GM23248 (cell line): ENCODE results near the gene RASAL2. TPM values are rescaled to one million over a fixed set of nuclear protein-coding genes. Genes with fewer than 3 reads are reported as not detected.

Experiments used
- DNase-seq: peaks from one replicate; pipeline ENCODE4 v3.0.0-alpha.2; 2015
- H2AFZ ChIP-seq: fragments of 200-600 bp; sonication (generic); 2 replicates; pipeline ENCODE4 v1.6.1; 2016; ENCODE audit warnings: antibody characterized with exemption
- H3F3A ChIP-seq: fragments of 200-600 bp; sonication (generic); 2 replicates; pipeline ENCODE4 v1.6.1; 2016; ENCODE audit warnings: mild to moderate bottlenecking, antibody characterized with exemption, mixed run types; ENCODE audit not compliant: insufficient read depth
- H3K27ac ChIP-seq: fragments of 200-600 bp; sonication (generic); 2 replicates; pipeline ENCODE4 v1.5.1; 2016; ENCODE audit warnings: mild to moderate bottlenecking
- H3K27me3 ChIP-seq: fragments of 200-600 bp; sonication (generic); replicated peaks from 2 replicates; pipeline ENCODE4 v1.6.1; 2016; ENCODE audit warnings: mild to moderate bottlenecking; ENCODE audit not compliant: insufficient read depth
- H3K36me3 ChIP-seq: fragments of 200-600 bp; sonication (generic); 2 replicates; pipeline ENCODE4 v1.6.1; 2016; ENCODE audit warnings: low read depth, mild to moderate bottlenecking
- H3K4me1 ChIP-seq: fragments of 200-600 bp; sonication (generic); 2 replicates; pipeline ENCODE4 v1.6.1; 2016; ENCODE audit warnings: mild to moderate bottlenecking; ENCODE audit not compliant: insufficient read depth
- H3K4me2 ChIP-seq: fragments of 200-600 bp; sonication (generic); one replicate; pipeline ENCODE4 v1.6.1; 2016; ENCODE audit warnings: mild to moderate bottlenecking; ENCODE audit not compliant: unreplicated experiment
- H3K4me3 ChIP-seq: fragments of 200-600 bp; sonication (generic); 2 replicates; pipeline ENCODE4 v1.5.1; 2016; ENCODE audit warnings: mild to moderate bottlenecking
- H3K79me2 ChIP-seq: fragments of 200-600 bp; sonication (generic); 2 replicates; pipeline ENCODE4 v1.6.1; 2016; ENCODE audit warnings: mild to moderate bottlenecking; ENCODE audit not compliant: insufficient read depth
- H3K9ac ChIP-seq: fragments of 200-600 bp; sonication (generic); 2 replicates; pipeline ENCODE4 v1.6.1; 2016; ENCODE audit warnings: mild to moderate bottlenecking
- H3K9me2 ChIP-seq: fragments of 200-600 bp; sonication (generic); 2 replicates; pipeline ENCODE4 v1.6.1; 2016; ENCODE audit warnings: mixed run types, mild to moderate bottlenecking, moderate library complexity; ENCODE audit not compliant: insufficient read depth
- H3K9me3 ChIP-seq: fragments of 200-600 bp; sonication (generic); one replicate; pipeline ENCODE4 v1.6.1; 2017; ENCODE audit warnings: low read depth
- H4K20me1 ChIP-seq: fragments of 200-600 bp; sonication (generic); 2 replicates; pipeline ENCODE4 v1.6.0; 2016; ENCODE audit not compliant: insufficient read depth
- EZH2 ChIP-seq: fragments of 200-600 bp; sonication (generic); IDR thresholded peaks from 2 replicates; pipeline ENCODE4 v1.6.1; 2018; ENCODE audit warnings: antibody characterized with exemption, mild to moderate bottlenecking; ENCODE audit not compliant: insufficient read depth, poor library complexity, severe bottlenecking
- EZH2phosphoT487 ChIP-seq: fragments of 200-600 bp; sonication (generic); IDR thresholded peaks from 2 replicates; pipeline ENCODE4 v1.6.1; 2018; ENCODE audit warnings: antibody characterized with exemption, moderate library complexity, mild to moderate bottlenecking, low read depth; ENCODE audit not compliant: insufficient read depth
- WGBS, 2 experiments: methylation state at CpG; one replicate each; pipeline ENCODE4 v1.1.6; 2015 to 2017; ENCODE audit warnings: low lambda C conversion rate in 2 of 2, low coverage in 1 of 2; ENCODE audit errors: missing lambda C conversion rate in 2 of 2; 5-methylcytosine and 5-hydroxymethylcytosine counted together
- in situ Hi-C: fragments of 300-500 bp; cut with MboI; formaldehyde crosslinking; loops from 2 replicates; pipeline ENCODE4 v1.15.0; 2020
- polyA plus RNA-seq: library from polyadenylated mRNA; unstranded; fragments of >200 nt; fragmentation: Nextera tagmentation; extraction: Ambion mirVana; gene quantifications from 2 replicates; pipeline ENCODE4 v1.2.1, GENCODE V29; 2016
- total RNA-seq: library from RNA; depleted of rRNA; stranded (reverse); fragments of >200 nt; shearing (Covaris generic); gene quantifications from 2 replicates; pipeline ENCODE4 v1.2.3, GENCODE V29; 2014

The RASAL2 gene
- total and polyA plus RNA-seq, 2 experiments from 2014 or later: 10.1 to 23.1 TPM

DNA sequence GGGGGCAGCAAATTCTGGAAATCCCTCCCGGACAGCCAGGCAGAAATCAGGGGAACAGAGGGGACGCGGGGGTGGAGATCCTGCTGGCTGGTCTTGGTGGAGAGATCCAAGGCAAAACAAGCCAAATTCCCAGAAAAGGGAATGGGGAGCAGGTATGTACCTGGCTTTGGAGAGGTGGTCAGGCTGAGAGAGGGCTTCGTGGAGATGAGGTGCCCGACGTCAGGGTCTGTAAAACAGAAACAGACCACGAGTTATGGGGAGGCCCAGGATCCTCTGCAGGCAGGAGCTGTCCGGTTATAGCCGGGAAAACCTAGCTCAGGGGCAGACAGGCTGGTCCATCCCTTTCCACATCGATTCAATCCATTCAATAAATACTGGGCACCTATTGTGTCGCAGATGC is 398.4 kb downstream of the RASAL2 start:
- Histone ChIP-seq H3K9me2 (no peaks in the 10 kb centered on the region), H3K27me3 (no peaks in the 10 kb centered on the region), H3K27ac (no peak overlapping the region), H3K4me2 (no peak overlapping the region), H3K9ac (no peak overlapping the region), H3F3A (no peaks in the 10 kb centered on the region), H2AFZ (no peak overlapping the region), H3K79me2 (no peaks in the 10 kb centered on the region), H3K36me3 (no peaks in the 10 kb centered on the region), H4K20me1 (no peaks in the 10 kb centered on the region), H3K9me3 (no peaks in the 10 kb centered on the region), H3K4me3 (no peak overlapping the region), H3K4me1 (no peaks in the 10 kb centered on the region)
- no peak for DNase-seq
- 75% methylated on average over 11 of the region's 11 CpGs for WGBS, 2 experiments
- no peak for TF ChIP-seq EZH2
- TF ChIP-seq EZH2phosphoT487: no peak
- in situ Hi-C loops: loop anchor here (10.0 kb wide), 1 partner anchor 188 kb away; no protein-coding TSS in a partner anchor

DNA sequence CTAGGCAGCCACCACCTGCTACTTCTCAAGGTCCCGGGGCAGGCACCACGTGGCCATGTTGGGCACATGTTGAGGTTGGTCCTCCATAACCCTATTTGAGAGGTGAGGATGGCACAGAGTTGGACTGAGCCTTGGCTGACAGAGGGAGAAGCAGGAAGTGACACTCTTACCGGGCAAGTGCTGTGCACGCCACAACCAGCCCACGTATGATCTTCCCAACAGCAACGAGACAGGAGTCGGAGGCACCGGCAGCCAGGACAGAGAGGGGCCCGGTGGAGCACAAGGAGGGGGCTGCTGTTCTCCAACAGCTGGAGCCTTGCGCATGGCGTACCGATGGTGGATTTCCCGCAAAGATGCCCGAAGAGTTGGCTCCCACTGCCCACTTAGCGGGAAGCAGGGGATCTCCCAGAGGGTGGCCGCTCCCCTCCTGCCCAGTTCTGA is 399.4 kb downstream of the RASAL2 start:
- DNase-seq: no peak
- in situ Hi-C loops: loop anchor here (10.0 kb wide), 1 partner anchor 189 kb away; no protein-coding TSS in a partner anchor
- Histone ChIP-seq H3F3A (no peaks in the 10 kb centered on the region), H3K27ac (no peak overlapping the region), H3K4me3 (no peak overlapping the region), H3K9ac (no peak overlapping the region), H3K36me3 (no peaks in the 10 kb centered on the region), H3K27me3 (no peaks in the 10 kb centered on the region), H3K4me1 (no peaks in the 10 kb centered on the region), H2AFZ (no peak overlapping the region), H3K4me2 (no peak overlapping the region), H3K9me3 (no peaks in the 10 kb centered on the region), H3K79me2 (no peaks in the 10 kb centered on the region), H4K20me1 (no peaks in the 10 kb centered on the region), H3K9me2 (no peaks in the 10 kb centered on the region)
- WGBS, 2 experiments: 84% methylated on average over 16 of the region's 16 CpGs
- TF ChIP-seq EZH2: no peak
- no peak for TF ChIP-seq EZH2phosphoT487

DNA sequence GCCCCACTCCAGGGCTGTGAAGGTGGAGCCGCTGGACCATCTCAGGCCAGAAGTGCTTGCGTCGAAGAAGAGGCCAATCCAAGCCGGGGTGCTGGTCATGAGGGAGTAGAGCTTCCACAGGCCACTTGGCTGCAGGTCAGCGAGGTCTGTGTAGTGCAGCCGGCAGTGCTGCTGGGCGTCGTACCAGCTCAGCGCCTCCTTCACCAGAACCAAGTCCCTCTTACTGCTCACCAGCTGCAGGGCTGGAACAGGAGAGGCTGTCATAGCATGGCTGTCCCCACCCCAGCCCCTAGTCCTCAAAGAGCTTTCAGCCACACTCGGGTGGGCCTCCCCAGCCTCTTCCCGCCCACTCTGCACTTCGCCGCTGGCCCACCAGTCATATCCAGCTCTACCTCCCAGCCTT is 400.7 kb downstream of the RASAL2 start:
- H3K4me2 ChIP-seq: no peak overlapping the region
- H3K27me3 ChIP-seq: no peaks in the 10 kb centered on the region
- WGBS, 2 experiments: 88 to 90% methylated on average over 13 of the region's 13 CpGs
- H3K4me3 ChIP-seq: no peak overlapping the region
- no peak overlapping the region for H3K9ac ChIP-seq
- no peaks in the 10 kb centered on the region for H3K9me2 ChIP-seq
- no peaks in the 10 kb centered on the region for H3K9me3 ChIP-seq
- H4K20me1 ChIP-seq: no peaks in the 10 kb centered on the region
- in situ Hi-C loops: loop anchor here (10.0 kb wide), 1 partner anchor 190 kb away; no protein-coding TSS in a partner anchor
- no peak for DNase-seq
- H3K4me1 ChIP-seq: no peaks in the 10 kb centered on the region
- no peaks in the 10 kb centered on the region for H3F3A ChIP-seq
- TF ChIP-seq EZH2phosphoT487: no peak
- TF ChIP-seq EZH2: no peak
- no peaks in the 10 kb centered on the region for H3K79me2 ChIP-seq
- H3K27ac ChIP-seq: no peak overlapping the region
- no peaks in the 10 kb centered on the region for H3K36me3 ChIP-seq
- H2AFZ ChIP-seq: no peak overlapping the region

DNA sequence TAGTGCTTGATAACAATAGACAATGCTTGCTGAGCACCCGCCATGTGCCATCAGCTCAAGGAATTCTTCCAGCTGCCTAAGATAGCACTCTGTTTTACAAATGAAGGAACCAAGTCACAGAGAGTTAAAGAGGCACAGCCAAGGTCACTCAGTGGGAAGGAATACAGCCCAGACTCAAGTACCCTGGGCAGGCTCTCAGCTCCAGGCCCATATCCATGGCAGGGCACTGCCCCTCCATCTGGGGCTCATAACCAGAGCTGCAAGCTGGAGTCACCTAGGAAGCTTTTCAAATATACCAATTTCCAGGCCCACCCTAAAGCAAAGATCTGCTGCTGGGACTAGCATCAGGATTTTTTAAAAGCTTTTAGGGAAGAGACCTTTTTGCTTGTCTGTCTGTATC is 401.3 kb downstream of the RASAL2 start:
- in situ Hi-C loops: loop anchor here (10.0 kb wide), 1 partner anchor 190 kb away; no protein-coding TSS in a partner anchor
- Histone ChIP-seq H4K20me1 (no peaks in the 10 kb centered on the region), H3K4me3 (no peak overlapping the region), H3K27me3 (no peaks in the 10 kb centered on the region), H3K9me2 (no peaks in the 10 kb centered on the region), H2AFZ (no peak overlapping the region), H3K9me3 (no peaks in the 10 kb centered on the region), H3K27ac (no peak overlapping the region), H3K79me2 (no peaks in the 10 kb centered on the region), H3K4me1 (no peaks in the 10 kb centered on the region), H3K9ac (no peak overlapping the region), H3F3A (no peaks in the 10 kb centered on the region), H3K4me2 (no peak overlapping the region), H3K36me3 (no peaks in the 10 kb centered on the region)
- no peak for DNase-seq
- WGBS, 2 experiments: 96 to 100% methylated on average over 1 of the region's 1 CpG
- TF ChIP-seq EZH2: no peak
- TF ChIP-seq EZH2phosphoT487: no peak
